ENCODE measurements around the gene N4BP2L1.

N4BP2L1 gene

GRCh38 chr13:32472194-32472621 lies 44.3 kb upstream of the N4BP2L1 start:
- no peak overlapping the region for H3K4me3 ChIP-seq (ENCODE audit: low read length)
- no CpG with 5 or more reads among the region's 3 CpGs for WGBS (ENCODE audit: extremely low coverage, insufficient coverage, low lambda C conversion rate)
- no peak for DNase-seq

DNA sequence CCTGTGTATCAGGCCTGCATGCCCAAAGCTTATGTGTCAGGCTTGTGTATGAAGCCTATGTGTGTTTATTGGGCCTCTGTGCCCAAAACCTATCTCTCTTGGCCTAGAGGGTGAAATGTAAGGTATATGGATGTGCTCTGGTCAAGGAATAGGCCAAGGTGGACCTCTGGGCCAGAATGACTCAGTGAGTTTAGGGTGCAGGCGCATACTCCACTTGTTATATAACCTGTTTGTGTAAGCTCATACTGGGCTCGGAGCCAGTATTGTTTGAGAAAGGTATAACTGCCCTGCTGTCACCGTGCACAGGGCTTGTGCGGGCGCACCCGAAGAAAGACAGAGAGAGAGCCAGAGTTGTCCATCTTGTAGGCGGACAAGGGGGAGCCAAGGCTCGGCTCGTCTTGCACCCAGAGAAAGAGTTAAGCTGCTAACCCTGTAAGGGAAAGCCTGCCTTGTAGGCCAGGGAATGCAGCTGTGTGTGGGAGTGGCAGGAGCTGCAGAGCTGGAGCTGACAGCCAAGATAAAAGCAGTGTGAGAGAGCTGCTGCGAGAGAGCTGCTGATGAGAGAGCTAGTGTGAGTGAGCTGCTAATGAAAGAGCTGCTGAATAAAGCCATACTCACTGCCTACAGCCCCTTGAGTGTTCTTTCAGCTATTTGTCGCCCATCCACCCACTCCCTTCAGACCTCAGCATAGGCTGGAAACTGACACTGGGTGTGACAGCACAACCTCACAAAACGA lies 43.4 kb upstream of the N4BP2L1 start:
- Histone ChIP-seq H3K4me3 (ENCODE audit: low read length) (no peak overlapping the region), H3K18ac (ENCODE audit: low read length) (no peak overlapping the region), H4K8ac (ENCODE audit: low read depth, low read length) (no peak overlapping the region), H3K27me3 (ENCODE audit: insufficient read depth, low read length, poor library complexity) (no peaks in the 10 kb centered on the region), H3K9ac (ENCODE audit: low read length) (no peak overlapping the region), H2BK5ac (ENCODE audit: low read length) (no peak overlapping the region), H3K56ac (ENCODE audit: low read length) (no peak overlapping the region), H3K36me3 (ENCODE audit: control insufficient read depth, insufficient read depth, low read length) (no peaks in the 10 kb centered on the region), H3K23ac (ENCODE audit: low read length) (no peak overlapping the region), H3K79me1 (ENCODE audit: low read length) (no peaks in the 10 kb centered on the region), H4K5ac (ENCODE audit: low read length) (no peak overlapping the region), H3K4me1 (ENCODE audit: control insufficient read depth, low read depth, low read length) (no peaks in the 10 kb centered on the region), H3K79me2 (ENCODE audit: control insufficient read depth, insufficient read depth, low read length) (no peaks in the 10 kb centered on the region), H3K27ac (ENCODE audit: low read depth, low read length) (no peak overlapping the region), H2BK120ac (ENCODE audit: low read depth, low read length) (no peak overlapping the region), H2AK5ac (ENCODE audit: low read length) (no peak overlapping the region), H2BK15ac (replicated peaks; ENCODE audit: low read depth) (no peak overlapping the region), H3K4me2 (ENCODE audit: low read length) (no peak overlapping the region), H3K4ac (ENCODE audit: low read depth, low read length) (no peak overlapping the region)
- DNase-seq, result no peak
- WGBS (ENCODE audit: extremely low coverage, insufficient coverage, low lambda C conversion rate), result no CpG with 5 or more reads among the region's 12 CpGs

More at GRCh38 chr13:32472194-32472621, 44.3 kb upstream of the N4BP2L1 start:
- Histone ChIP-seq H3K79me2 (ENCODE audit: control insufficient read depth, insufficient read depth, low read length) (no peaks in the 10 kb centered on the region), H2BK120ac (ENCODE audit: low read depth, low read length) (no peak overlapping the region), H2BK15ac (replicated peaks; ENCODE audit: low read depth) (no peak overlapping the region), H4K8ac (ENCODE audit: low read depth, low read length) (no peak overlapping the region), H3K4ac (ENCODE audit: low read depth, low read length) (no peak overlapping the region), H3K4me1 (ENCODE audit: control insufficient read depth, low read depth, low read length) (no peaks in the 10 kb centered on the region), H3K56ac (ENCODE audit: low read length) (no peak overlapping the region), H4K5ac (ENCODE audit: low read length) (no peak overlapping the region), H2BK5ac (ENCODE audit: low read length) (no peak overlapping the region), H2AK5ac (ENCODE audit: low read length) (no peak overlapping the region), H3K23ac (ENCODE audit: low read length) (no peak overlapping the region), H3K36me3 (ENCODE audit: control insufficient read depth, insufficient read depth, low read length) (no peaks in the 10 kb centered on the region), H3K79me1 (ENCODE audit: low read length) (no peaks in the 10 kb centered on the region), H3K18ac (ENCODE audit: low read length) (no peak overlapping the region), H3K27me3 (ENCODE audit: insufficient read depth, low read length, poor library complexity) (no peaks in the 10 kb centered on the region), H3K27ac (ENCODE audit: low read depth, low read length) (no peak overlapping the region), H3K9ac (ENCODE audit: low read length) (no peak overlapping the region), H3K4me2 (ENCODE audit: low read length) (no peak overlapping the region)

DNA sequence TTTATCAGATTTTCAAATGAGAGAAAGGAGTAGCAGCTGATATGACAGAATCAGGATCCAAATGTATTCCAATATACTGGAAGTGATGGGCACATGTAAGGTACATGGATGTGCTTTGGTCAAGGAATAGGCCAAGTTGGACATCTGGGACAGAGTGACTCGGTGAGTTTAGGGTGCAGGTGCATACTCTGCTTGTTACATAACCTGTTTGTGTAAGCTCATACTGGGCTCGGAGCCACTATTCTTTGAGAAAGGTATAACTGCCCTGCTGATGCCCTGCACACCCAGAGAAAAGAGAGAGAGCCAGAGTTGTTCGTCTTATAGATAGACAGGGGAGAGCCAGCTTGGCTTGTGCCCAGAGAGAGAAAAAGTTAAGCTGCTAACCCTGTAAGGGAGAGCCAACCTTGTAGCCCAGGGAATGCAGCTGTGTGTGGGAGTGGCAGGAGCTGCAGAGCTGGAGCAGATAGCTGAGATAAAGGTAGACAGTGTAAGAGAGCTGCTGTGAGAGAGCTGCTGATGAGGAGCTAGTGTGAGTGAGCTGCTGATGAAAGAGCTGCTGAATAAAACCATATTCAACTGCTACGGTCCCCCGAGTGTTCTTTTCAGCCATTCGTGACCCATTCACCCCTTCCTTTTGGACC lies 40.7 kb upstream of the N4BP2L1 start:
- H3K4me2 ChIP-seq (ENCODE audit: low read length), result no peak overlapping the region
- no peak overlapping the region for H2BK120ac ChIP-seq (ENCODE audit: low read depth, low read length)
- no peak overlapping the region for H3K18ac ChIP-seq (ENCODE audit: low read length)
- no peak overlapping the region for H3K56ac ChIP-seq (ENCODE audit: low read length)
- no peak overlapping the region for H2AK5ac ChIP-seq (ENCODE audit: low read length)
- no peak overlapping the region for H2BK15ac ChIP-seq (replicated peaks; ENCODE audit: low read depth)
- H3K79me2 ChIP-seq (ENCODE audit: control insufficient read depth, insufficient read depth, low read length), result no peaks in the 10 kb centered on the region
- H3K36me3 ChIP-seq (ENCODE audit: control insufficient read depth, insufficient read depth, low read length), result no peaks in the 10 kb centered on the region
- no CpG with 5 or more reads among the region's 6 CpGs for WGBS (ENCODE audit: extremely low coverage, insufficient coverage, low lambda C conversion rate)
- no peak overlapping the region for H4K8ac ChIP-seq (ENCODE audit: low read depth, low read length)
- no peak overlapping the region for H3K4me3 ChIP-seq (ENCODE audit: low read length)
- H3K79me1 ChIP-seq (ENCODE audit: low read length), result no peaks in the 10 kb centered on the region
- no peak overlapping the region for H3K27ac ChIP-seq (ENCODE audit: low read depth, low read length)
- H2BK5ac ChIP-seq (ENCODE audit: low read length), result no peak overlapping the region
- H3K27me3 ChIP-seq (ENCODE audit: insufficient read depth, low read length, poor library complexity), result no peaks in the 10 kb centered on the region
- no peak overlapping the region for H3K9ac ChIP-seq (ENCODE audit: low read length)
- H4K5ac ChIP-seq (ENCODE audit: low read length), result no peak overlapping the region
- H3K4me1 ChIP-seq (ENCODE audit: control insufficient read depth, low read depth, low read length), result no peaks in the 10 kb centered on the region
- no peak overlapping the region for H3K23ac ChIP-seq (ENCODE audit: low read length)
- no peak overlapping the region for H3K4ac ChIP-seq (ENCODE audit: low read depth, low read length)
- peak; percentile 16 for DNase-seq

GRCh38 chr13:32456591-32456990 lies 28.7 kb upstream of the N4BP2L1 start:
- Histone ChIP-seq H2BK5ac (ENCODE audit: low read length) (no peak overlapping the region), H3K9ac (ENCODE audit: low read length) (no peak overlapping the region), H3K23ac (ENCODE audit: low read length) (no peak overlapping the region), H3K4me1 (ENCODE audit: control insufficient read depth, low read depth, low read length) (no peaks in the 10 kb centered on the region), H3K18ac (ENCODE audit: low read length) (no peak overlapping the region), H2BK120ac (ENCODE audit: low read depth, low read length) (no peak overlapping the region), H3K27me3 (ENCODE audit: insufficient read depth, low read length, poor library complexity) (no peaks in the 10 kb centered on the region), H2BK15ac (replicated peaks; ENCODE audit: low read depth) (no peak overlapping the region), H4K8ac (ENCODE audit: low read depth, low read length) (no peak overlapping the region), H3K79me2 (ENCODE audit: control insufficient read depth, insufficient read depth, low read length) (no peaks in the 10 kb centered on the region), H3K56ac (ENCODE audit: low read length) (no peak overlapping the region), H3K36me3 (ENCODE audit: control insufficient read depth, insufficient read depth, low read length) (no peaks in the 10 kb centered on the region), H3K4me2 (ENCODE audit: low read length) (no peak overlapping the region), H3K4ac (ENCODE audit: low read depth, low read length) (no peak overlapping the region), H3K79me1 (ENCODE audit: low read length) (no peaks in the 10 kb centered on the region), H3K4me3 (ENCODE audit: low read length) (no peak overlapping the region), H4K5ac (ENCODE audit: low read length) (no peak overlapping the region), H3K27ac (ENCODE audit: low read depth, low read length) (no peak overlapping the region), H2AK5ac (ENCODE audit: low read length) (no peak overlapping the region)
- no peak for DNase-seq
- no CpG with 5 or more reads among the region's 2 CpGs for WGBS (ENCODE audit: extremely low coverage, insufficient coverage, low lambda C conversion rate)

- H3K36me3 ChIP-seq (ENCODE audit: control insufficient read depth, insufficient read depth, low read length), result no peaks in the 10 kb centered on the region
- H2BK15ac ChIP-seq (replicated peaks; ENCODE audit: low read depth), result no peak overlapping the region
- H2AK5ac ChIP-seq (ENCODE audit: low read length), result no peak overlapping the region
- H4K5ac ChIP-seq (ENCODE audit: low read length), result no peak overlapping the region
- no peak overlapping the region for H3K4ac ChIP-seq (ENCODE audit: low read depth, low read length)
- no peak overlapping the region for H2BK5ac ChIP-seq (ENCODE audit: low read length)
- H3K27me3 ChIP-seq (ENCODE audit: insufficient read depth, low read length, poor library complexity), result no peaks in the 10 kb centered on the region
- no CpG with 5 or more reads among the region's 2 CpGs for WGBS (ENCODE audit: extremely low coverage, insufficient coverage, low lambda C conversion rate)
- no peak overlapping the region for H3K4me2 ChIP-seq (ENCODE audit: low read length)
- no peak overlapping the region for H3K4me3 ChIP-seq (ENCODE audit: low read length)
- H3K27ac ChIP-seq (ENCODE audit: low read depth, low read length), result no peak overlapping the region
- no peak for DNase-seq
- H3K18ac ChIP-seq (ENCODE audit: low read length), result no peak overlapping the region
- no peak overlapping the region for H4K8ac ChIP-seq (ENCODE audit: low read depth, low read length)
- no peak overlapping the region for H2BK120ac ChIP-seq (ENCODE audit: low read depth, low read length)
- H3K79me1 ChIP-seq (ENCODE audit: low read length), result no peaks in the 10 kb centered on the region
- H3K4me1 ChIP-seq (ENCODE audit: control insufficient read depth, low read depth, low read length), result no peaks in the 10 kb centered on the region
- no peak overlapping the region for H3K9ac ChIP-seq (ENCODE audit: low read length)
- no peak overlapping the region for H3K56ac ChIP-seq (ENCODE audit: low read length)
- H3K23ac ChIP-seq (ENCODE audit: low read length), result no peak overlapping the region
- no peaks in the 10 kb centered on the region for H3K79me2 ChIP-seq (ENCODE audit: control insufficient read depth, insufficient read depth, low read length)
Observed at GRCh38 chr13:32455594-32455903, 27.6 kb upstream of the N4BP2L1 start.

Data from mesendoderm (in vitro differentiated cells).